GM18505 (cell line): ENCODE results near the gene CYP4F22.
"Not testable (repeated sequence)": the region's sequence is repeated elsewhere in the genome, so short reads cannot be mapped to it uniquely, and the experiment has no call there.

Source experiments
- ATAC-seq: cut with Tn5 transposase; IDR thresholded peaks from one replicate; pipeline ENCODE4 v1.9.1; 2021; ENCODE audit not compliant: unreplicated experiment
- POLR2A ChIP-seq: IDR thresholded peaks from 4 replicates; pipeline ENCODE4 v1.6.1; 2011; ENCODE audit warnings: borderline replicate concordance; ENCODE audit not compliant: insufficient read depth, insufficient read length; ENCODE audit errors: extremely low read depth

CYP4F22 gene

DNA sequence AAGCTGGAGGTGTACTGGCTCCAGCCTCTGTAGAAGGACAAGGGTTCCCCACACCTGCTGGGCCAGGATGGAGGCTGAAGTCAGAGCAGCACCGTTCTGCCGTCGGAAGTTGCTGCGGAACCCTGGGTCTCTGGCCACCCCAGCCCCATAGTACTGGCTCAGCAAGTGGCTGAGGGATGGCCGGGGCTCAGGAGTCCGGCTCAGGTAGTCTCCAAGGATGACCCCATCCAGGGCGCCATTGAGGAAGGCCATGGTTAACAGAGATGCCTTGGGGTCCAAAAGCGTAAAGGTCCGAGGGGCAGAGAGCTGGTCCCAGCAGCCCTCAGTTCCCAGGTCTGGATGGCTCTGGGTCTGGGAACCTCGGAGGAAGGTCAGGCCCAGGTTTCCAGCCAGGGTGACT, 32.7 kb upstream of the CYP4F22 start:
- ATAC-seq, result no peak
- no peak for TF ChIP-seq POLR2A

DNA sequence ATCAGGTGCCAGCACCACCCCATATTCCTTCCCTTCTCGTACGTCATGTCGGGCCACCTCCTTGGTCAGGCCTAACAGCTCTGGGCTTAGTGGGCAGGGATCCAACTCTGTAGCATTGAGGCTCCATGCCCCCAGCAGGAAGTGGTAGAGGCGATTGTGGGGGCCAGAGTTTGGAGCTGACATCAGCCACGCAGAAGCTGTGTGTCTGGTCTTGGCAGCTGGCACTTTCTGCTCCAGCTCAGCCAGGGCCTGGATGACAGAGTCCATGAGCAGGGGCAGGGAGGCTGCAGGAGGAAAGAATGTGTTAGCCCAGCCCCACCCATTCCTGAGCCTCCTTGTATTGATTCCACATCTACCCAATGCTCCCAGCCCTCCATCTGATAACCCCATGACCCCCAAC, 32.0 kb upstream of the CYP4F22 start:
- TF ChIP-seq POLR2A, result no peak
- no peak for ATAC-seq

DNA sequence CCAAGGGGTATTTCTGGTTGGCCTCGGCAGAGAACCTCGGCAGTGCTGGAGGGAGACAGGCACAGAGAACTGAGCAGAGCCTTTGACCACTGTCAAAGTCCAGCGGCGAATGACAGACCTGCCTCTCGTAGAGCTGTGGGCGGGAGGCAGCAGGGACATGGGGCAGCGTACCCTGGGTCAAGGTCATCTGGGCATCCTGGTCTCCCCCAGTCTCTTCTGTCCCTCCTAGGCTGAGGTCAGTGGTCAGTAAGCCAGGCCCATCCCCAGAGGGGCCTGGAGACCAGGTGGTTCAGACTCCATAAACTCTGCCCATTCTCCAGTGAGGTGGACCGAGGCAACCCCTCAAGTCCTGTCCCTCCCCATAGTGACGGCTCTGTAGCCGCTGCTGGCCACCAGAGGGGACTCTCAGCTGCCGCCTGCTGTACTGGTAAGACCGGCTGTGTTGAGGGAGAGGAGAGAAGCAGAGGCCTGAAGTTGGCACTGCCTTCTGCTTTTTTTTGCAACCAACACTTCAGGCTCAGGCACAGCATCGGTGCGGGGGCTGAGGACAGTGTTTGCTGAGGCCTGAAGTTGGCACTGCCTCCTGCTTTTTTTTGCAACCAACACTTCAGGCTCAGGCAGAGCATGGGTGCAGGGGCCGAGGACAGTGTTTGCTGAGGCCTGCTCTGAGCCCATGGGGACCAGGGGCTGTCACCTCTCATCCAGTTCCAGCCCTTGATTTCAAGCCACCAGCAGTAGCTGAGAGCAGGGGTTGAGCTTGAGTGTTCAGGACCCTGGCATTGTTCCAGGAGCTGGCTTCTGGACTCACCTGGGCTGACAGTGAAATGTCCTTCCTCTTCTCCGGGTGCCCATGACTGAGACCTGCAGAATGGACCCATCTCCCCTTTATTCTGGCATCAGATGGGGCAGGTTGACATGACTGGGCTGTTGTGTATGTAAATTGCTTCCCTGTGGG, 28.7 kb upstream of the CYP4F22 start, which contains the start of gene PGLYRP2:
Gene PGLYRP2, minus strand, starts transcription at position 111 of the 955 bp plus-strand sequence. CDS start 130 bp downstream, outside the sequence.
- ATAC-seq, result no peak
- TF ChIP-seq POLR2A, result no peak

GRCh38 chr19:15480996-15481395, 27.3 kb upstream of the CYP4F22 start:
- not testable (repeated sequence) for ATAC-seq

- not testable (repeated sequence) for ATAC-seq
Observed at GRCh38 chr19:15485768-15486167, 22.6 kb upstream of the CYP4F22 start.

- ATAC-seq, result no peak
- no peak for TF ChIP-seq POLR2A
Observed at GRCh38 chr19:15487038-15487437, 21.3 kb upstream of the CYP4F22 start.

- no peak for TF ChIP-seq POLR2A
- no peak for ATAC-seq
Observed at GRCh38 chr19:15488489-15489226, 19.7 kb upstream of the CYP4F22 start.

- TF ChIP-seq POLR2A, result no peak
- ATAC-seq, result no peak
Observed at GRCh38 chr19:15495151-15495550, 13.2 kb upstream of the CYP4F22 start.

DNA sequence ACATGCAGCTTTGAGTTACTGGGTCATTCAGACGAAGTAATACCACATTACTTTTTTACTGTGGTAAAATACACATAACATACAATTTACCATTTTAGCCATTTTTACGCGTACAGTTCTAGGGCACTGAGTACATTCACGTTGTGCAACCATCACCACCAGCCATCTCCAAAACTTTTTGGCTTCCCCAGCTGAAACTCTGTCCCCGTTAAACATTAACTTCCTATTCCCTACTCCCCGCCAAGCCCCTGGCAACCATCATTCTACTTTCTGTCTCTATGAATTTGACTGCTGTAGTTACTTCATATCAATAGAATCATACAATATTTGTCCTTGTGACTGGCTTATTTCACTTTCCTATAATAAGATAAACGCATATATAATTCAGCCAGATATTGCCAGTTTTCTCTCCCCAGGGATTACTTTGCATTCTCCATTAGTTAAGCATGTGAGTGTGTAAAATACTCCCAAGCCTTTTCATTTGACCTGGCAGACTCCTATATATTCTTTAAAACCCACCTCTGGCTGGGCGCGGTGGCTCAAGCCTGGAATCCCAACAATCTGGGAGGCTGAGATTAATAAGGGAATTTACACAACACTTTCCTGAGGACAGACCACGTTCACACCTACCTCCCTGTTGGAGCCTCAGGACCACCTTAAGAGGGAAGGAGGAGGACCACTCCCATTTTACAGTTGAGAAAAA, 10.0 kb upstream of the CYP4F22 start:
- no peak for TF ChIP-seq POLR2A
- ATAC-seq, result no peak

DNA sequence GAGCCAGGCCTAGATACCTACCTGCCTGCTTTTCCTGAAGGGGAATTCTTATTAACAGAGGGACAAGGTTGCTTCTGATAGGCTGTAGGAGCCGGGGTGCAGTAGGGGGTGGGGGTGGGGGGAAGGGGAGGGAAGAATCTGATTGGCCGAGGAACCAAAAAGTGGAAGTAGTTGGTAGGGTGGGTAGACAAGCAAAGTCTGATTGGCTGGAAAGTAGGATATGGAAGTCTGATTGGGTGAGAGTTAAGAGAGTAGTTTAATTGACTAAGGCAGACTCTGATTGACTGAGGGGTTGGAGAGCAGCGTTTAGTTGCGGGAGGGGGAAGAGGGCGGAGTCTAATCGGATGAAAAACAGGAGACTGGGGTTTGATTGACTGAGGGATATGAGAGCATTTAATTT, 9.4 kb upstream of the CYP4F22 start:
- no peak for TF ChIP-seq POLR2A
- no peak for ATAC-seq

GRCh38 chr19:15501596-15501995, 6.7 kb upstream of the CYP4F22 start:
- ATAC-seq, result no peak
- no peak for TF ChIP-seq POLR2A

DNA sequence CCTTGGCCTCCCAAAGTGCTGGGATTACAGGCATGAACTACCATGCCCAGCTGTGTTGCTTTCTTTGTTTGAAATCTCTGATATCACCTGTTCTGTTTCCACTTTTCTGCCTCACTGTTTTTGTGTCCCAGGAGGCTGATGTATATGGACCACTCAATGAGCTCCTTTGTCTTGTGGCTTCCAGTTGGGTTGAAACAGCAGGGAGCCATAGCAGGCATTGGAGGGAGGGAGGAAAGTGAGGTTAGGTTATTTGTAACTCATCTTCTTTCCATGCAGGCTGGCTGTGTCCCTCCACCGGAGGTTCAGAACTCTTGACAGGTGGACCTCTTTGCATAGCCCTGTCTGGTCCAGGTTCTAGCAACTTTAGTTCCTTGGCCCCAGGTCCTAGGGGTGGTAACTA, 6.1 kb upstream of the CYP4F22 start:
- no peak for ATAC-seq
- TF ChIP-seq POLR2A, result no peak

DNA sequence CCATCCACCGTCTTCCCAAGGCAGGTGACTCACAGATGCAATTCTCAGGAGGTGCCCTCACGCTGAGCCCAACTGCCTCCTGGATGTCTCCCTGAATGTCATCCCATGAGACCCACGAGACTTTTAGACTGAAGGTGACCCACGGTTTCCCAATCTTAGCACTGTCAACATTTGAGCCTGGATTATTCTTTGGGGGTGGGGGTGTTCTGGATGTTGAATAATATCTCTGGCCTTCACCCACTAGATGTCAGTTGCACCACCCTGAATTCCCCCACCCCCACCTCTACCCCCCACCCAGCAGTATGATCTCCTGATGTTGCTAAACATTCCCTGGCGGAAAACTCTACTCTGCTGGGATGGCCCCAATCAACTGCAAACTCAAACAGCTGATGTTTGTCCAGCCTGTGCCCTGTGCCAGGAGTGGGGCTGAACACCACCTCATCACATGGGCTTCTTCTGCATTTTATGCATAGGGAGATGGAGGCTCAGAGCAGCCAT, 2.2 kb upstream of the CYP4F22 start:
- no peak for TF ChIP-seq POLR2A

More for the DNA sequence above, 2.2 kb upstream of the CYP4F22 start:
- no peak for ATAC-seq
